Inferior parietal cortex (tissue), 1 donor: Measurements from ENCODE around the gene FNDC1.
"Not testable (repeated sequence)": the region's sequence is repeated elsewhere in the genome, so short reads cannot be mapped to it uniquely, and the experiment has no call there.

Source experiments
- DNase-seq: peaks from one replicate; pipeline ENCODE4 v3.0.0-alpha.2; 2016; ENCODE audit errors: extremely low spot score

The FNDC1 gene

GRCh38 chr6:159169193-159169555 lies at the start of gene FNDC1:
TSS of gene FNDC1 (plus strand) at chr6:159169400. CDS start at chr6:159169597, 197 bp downstream.
- DNase-seq = no peak

- no peak for DNase-seq
Measured at GRCh38 chr6:159119791-159120190, 49.4 kb upstream of the FNDC1 start.

GRCh38 chr6:159121486-159121885 lies 47.7 kb upstream of the FNDC1 start:
- no peak for DNase-seq

GRCh38 chr6:159122453-159122852 lies 46.7 kb upstream of the FNDC1 start:
- no peak for DNase-seq

- not testable (repeated sequence) for DNase-seq
Measured at GRCh38 chr6:159123831-159124230, 45.4 kb upstream of the FNDC1 start.

- no peak for DNase-seq
Measured at GRCh38 chr6:159125014-159125609, 44.1 kb upstream of the FNDC1 start.

GRCh38 chr6:159125951-159126352 lies 43.2 kb upstream of the FNDC1 start:
- DNase-seq = peak; percentile 78

- no peak for DNase-seq
Measured at GRCh38 chr6:159126590-159126989, 42.6 kb upstream of the FNDC1 start.

- no peak for DNase-seq
Measured at GRCh38 chr6:159127701-159128100, 41.5 kb upstream of the FNDC1 start.

GRCh38 chr6:159128978-159129377 lies 40.2 kb upstream of the FNDC1 start:
- no peak for DNase-seq

GRCh38 chr6:159130846-159131245 lies 38.4 kb upstream of the FNDC1 start:
- DNase-seq = no peak

- no peak for DNase-seq
Measured at GRCh38 chr6:159131709-159132108, 37.5 kb upstream of the FNDC1 start.

- DNase-seq = no peak
Measured at GRCh38 chr6:159132664-159133063, 36.5 kb upstream of the FNDC1 start.

- peak; percentile 91 for DNase-seq
Measured at GRCh38 chr6:159134701-159135364, 34.4 kb upstream of the FNDC1 start.

GRCh38 chr6:159137676-159138075 lies 31.5 kb upstream of the FNDC1 start:
- DNase-seq = no peak

- no peak for DNase-seq
Measured at GRCh38 chr6:159142531-159142930, 26.7 kb upstream of the FNDC1 start.

- DNase-seq = no peak
Measured at GRCh38 chr6:159148641-159149040, 20.6 kb upstream of the FNDC1 start.

- DNase-seq = no peak
Measured at GRCh38 chr6:159149641-159150040, 19.6 kb upstream of the FNDC1 start.

- DNase-seq = peak; percentile 75
Measured at GRCh38 chr6:159151266-159151855, 17.8 kb upstream of the FNDC1 start.

- no peak for DNase-seq
Measured at GRCh38 chr6:159152041-159152440, 17.2 kb upstream of the FNDC1 start.

GRCh38 chr6:159152782-159153181 lies 16.4 kb upstream of the FNDC1 start:
- no peak for DNase-seq

GRCh38 chr6:159155679-159156078 lies 13.5 kb upstream of the FNDC1 start:
- DNase-seq = no peak

GRCh38 chr6:159156089-159156488 lies 13.1 kb upstream of the FNDC1 start:
- no peak for DNase-seq
